GM15510 (cell line): ENCODE results near the gene DDIT4L.

Experiments used
- POLR2A ChIP-seq: IDR thresholded peaks from 3 replicates; pipeline ENCODE4 v1.6.1; 2011; ENCODE audit warnings: borderline replicate concordance; ENCODE audit not compliant: insufficient read length; ENCODE audit errors: extremely low read depth

Gene DDIT4L

DNA sequence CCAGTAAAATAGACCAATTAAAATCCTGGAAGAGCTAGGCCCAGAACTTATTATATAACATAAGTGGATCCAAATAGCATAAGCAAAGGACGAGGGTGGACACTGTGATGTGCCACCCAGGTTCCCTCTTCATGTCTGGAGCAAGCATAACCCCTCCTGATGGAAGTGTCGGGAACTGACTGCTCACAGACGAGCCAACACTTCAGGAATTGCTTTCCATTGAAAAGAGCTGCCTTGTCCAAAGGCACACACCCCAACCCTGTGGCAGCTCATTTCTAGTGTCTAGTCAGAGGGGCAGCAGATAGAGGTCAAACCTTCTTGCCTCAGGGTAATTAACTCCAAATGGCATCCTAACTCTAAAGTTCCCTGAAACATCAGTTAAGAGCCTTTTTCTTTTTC, 15.3 kb downstream of the DDIT4L start:
- no peak for TF ChIP-seq POLR2A

GRCh38 chr4:100170986-100171385, 19.3 kb downstream of the DDIT4L start:
- no peak for TF ChIP-seq POLR2A

DNA sequence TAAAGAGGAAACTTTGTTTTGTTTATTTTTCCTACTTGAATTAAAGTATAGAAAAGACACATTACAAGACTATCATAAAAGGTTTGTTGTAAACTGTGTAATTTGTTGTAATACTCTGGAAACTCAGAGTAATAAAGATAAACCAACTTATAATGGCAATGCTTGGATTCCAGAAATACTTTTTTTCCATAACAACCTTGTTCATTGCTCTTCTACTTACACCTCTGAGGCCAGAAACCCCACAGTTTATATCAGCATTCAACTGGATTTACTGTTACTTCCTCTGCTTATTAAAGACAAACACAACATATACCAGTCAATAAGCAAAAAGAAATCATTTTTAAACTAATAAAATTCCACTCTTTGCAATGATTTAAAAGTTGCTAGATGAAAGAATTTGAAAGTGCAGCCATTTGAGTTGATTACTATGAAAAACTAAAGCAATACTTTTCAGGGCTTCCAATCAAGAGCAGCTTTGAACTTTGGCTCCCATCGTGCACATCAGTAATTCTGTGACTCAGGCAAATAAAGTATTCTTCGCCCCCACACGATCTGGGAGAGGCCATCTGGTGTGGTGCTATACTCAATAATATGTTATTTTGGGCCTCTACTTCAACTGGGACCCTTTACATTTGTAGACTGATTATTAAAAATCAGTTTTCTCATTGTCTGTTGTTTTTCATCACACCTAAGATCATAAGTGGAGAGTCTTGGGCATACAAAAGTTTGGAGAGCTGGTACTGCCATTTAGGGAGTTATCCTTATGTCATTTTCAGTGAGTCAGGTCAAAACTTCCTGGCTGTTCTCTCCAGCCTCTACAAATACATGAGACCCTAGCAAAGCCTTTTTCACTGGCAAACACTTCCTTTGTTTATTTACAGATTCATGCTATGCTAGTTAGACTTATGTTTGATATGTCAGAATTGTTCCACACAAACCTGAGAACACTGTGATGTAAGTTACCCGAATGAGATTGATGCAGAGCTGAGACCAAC, 20.5 kb downstream of the DDIT4L start:
- no peak for TF ChIP-seq POLR2A

- TF ChIP-seq POLR2A: no peak
Observed at GRCh38 chr4:100168521-100168920, 21.7 kb downstream of the DDIT4L start.

DNA sequence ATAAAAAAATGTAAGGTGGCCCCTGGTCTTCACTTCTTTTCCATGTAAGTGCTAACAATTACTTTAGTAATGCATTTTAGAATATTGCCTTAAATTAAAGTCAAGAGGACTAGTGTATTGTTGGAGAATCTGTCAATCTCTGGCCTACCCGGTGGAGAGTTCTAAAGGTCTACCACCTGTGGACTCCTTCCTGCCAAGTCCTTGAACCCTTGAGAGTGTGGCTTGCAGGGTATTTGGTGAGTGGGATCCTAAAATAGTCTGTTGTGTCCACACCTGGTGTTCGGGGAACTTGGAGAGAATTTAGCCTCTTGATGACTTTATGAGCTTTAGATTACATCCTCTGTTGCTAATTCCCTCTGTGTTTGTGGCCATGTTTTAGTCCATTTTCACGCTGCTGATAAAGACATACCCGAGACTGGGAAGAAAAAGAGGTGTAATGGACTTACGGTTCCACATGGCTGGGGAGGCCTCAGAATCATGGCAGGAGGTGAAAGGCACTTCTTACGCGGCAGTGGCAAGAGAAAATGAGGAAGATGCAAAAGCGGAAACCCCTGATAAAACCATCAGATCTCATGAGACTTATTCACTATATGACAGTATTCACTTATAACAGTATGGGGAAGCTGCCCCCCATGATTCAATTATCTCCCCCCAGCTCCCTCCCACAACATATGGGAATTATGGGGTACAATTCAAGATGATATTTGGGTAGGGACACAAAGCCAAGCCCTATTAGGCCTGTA, 23.8 kb downstream of the DDIT4L start:
- TF ChIP-seq POLR2A: no peak

- TF ChIP-seq POLR2A: no peak
Observed at GRCh38 chr4:100165809-100166208, 24.5 kb downstream of the DDIT4L start.

DNA sequence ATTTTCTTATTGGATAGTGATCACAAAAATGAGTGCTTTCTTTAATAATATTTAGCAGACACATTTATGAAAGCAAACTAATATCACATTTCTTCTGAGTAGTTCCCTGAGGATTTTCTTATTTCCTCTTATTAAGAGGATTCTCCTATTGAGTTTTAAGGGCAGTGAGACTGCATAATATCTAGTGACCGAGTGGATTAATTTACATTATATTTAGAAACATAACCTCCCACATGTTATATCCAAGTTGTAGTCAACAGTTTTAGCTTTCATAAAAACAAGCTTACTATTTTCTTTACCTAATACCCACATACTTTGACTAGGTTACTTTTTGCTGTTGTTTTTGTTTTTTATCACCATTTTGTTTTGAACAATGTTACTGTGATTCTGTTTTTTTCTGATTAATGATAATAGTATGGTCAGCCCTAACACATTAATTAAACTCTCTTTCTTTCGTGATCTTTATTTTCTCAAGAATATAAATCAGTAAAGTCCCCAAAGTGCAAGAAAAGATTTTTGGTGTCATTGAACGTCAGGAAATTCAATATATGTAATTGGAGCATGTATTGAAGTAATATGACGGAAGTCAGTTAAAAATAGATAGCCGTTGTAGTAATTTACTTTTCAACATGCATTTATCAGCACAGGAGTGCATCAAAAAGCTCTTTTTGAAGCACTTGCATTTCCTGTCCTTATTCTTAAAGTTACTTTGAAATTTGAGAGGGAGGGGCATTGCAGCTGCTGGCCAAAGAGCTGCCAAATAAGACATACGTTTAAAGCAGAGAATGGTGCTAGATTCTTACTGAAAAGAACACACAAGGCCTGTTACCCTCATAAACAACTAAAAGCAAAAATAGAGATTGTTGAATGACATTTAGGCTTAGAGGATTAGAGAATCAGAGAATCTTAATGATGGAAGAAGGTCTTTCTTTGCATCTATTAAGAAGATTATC, 25.2 kb downstream of the DDIT4L start:
- no peak for TF ChIP-seq POLR2A

DNA sequence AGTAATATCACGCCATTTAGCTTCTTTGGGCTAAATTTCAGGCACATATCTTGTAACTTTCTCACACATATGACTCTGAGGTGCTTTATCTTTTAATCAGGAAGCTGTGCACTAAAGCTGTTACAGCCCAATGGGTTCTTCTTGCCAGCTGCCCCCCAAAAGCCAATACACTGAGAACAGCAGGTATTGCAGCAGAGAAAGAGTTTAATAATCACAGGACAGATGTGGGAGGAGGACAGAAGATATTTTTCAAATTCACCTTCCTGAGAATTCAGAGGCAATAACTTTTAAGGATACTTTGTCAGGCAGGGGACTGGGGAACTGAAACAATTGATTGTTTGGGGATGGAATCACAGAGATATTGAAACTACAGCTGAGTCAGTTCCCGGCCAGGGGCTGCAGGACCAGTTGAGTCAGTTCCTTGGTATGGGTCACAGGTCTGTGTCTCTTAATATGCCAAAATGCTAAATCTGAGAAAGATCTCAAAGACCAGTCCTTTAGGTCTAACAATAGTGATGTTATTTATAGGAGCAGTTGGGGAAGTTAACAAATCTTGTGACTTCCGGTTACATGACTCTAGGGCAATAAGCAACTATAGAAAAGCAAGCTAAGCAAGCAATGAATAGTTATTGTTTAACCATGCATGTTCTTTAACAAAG, 28.1 kb downstream of the DDIT4L start:
- no peak for TF ChIP-seq POLR2A

DNA sequence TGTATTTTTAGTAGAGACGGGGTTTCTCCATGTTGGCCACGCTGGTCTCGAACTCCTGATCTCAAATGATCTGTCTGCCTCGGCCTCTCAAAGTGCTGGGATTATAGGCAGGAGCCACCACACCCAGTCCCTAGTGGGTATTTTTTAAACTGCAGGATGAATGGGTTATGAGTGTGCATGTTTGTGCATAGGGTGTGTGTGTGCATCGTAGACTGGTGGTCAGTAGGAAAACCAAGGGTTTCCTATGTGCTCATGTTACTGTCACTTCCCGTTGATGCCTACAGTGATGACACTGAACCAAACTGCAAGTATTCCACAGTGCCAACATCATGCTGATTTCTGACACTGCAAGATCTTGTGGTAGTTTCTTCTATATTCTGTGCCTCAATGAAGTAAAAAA, 41.1 kb downstream of the DDIT4L start:
- no peak for TF ChIP-seq POLR2A

- no peak for TF ChIP-seq POLR2A
Observed at GRCh38 chr4:100147684-100148083, 42.6 kb downstream of the DDIT4L start.

DNA sequence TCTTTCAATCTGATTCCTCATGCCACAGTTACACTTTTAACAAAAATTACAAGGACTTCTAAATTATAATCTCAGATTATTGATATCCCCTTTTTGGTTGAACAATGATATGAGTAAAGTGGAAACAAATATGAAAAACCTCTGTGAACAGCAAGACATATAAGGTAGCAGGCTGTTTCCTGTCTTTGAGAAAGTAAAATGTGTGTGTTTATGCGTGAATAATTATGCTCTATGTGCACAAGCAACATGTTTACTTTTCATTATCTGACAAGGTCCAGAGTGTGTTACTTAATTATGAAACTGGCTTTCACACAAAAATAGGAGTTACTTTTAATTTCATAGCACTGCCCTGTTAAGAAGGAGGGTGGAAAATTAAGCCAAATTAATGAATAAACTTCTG, 43.1 kb downstream of the DDIT4L start:
- TF ChIP-seq POLR2A: no peak

GRCh38 chr4:100146756-100147155, 43.5 kb downstream of the DDIT4L start:
- no peak for TF ChIP-seq POLR2A
